Mucosa of descending colon (tissue), 3 donors: ENCODE data around the gene SOX8. TPM values are rescaled to one million over a fixed set of nuclear protein-coding genes. Genes with fewer than 3 reads are reported as not detected.

Experiments used
- ATAC-seq: fragments of 200-7000 bp; cut with Tn5 transposase; one replicate; pipeline ENCODE4 v1.9.1; 2020; ENCODE audit warnings: mild to moderate bottlenecking, moderate library complexity
- DNase-seq, 3 donors: peaks; one replicate each; pipeline ENCODE4 v3.0.0-alpha.2; 2020
- H3K36me3 ChIP-seq: fragments of 200-600 bp; one replicate; pipeline ENCODE4 v1.8.0; 2021; ENCODE audit warnings: low read depth, mild to moderate bottlenecking
- H3K4me1 ChIP-seq: fragments of 200-600 bp; one replicate; pipeline ENCODE4 v1.8.0; 2021; ENCODE audit warnings: low read depth, mild to moderate bottlenecking
- H3K4me3 ChIP-seq: fragments of 200-600 bp; one replicate; pipeline ENCODE4 v1.8.0; 2021; ENCODE audit warnings: mild to moderate bottlenecking
- H3K9me3 ChIP-seq: fragments of 200-600 bp; one replicate; pipeline ENCODE4 v1.8.0; 2021; ENCODE audit warnings: mild to moderate bottlenecking
- intact Hi-C, 2 donors: fragments of 100-400 bp; cut with DNase I in 1 of 2; cut with micrococcal nuclease in 1 of 2; formaldehyde crosslinking; loops; one replicate each; pipeline versions ENCODE4 v1.11.0 to v1.11.1; 2022; cut with DNase I, micrococcal nuclease
- total RNA-seq, 3 donors: library from RNA; stranded (reverse); fragmentation: NEBNext Ultra II Directional in 2 of 3; extraction: Animal tissue kit (Norgen Biotek cat#: 25700) in 2 of 3; gene quantifications; one replicate each; pipeline versions ENCODE4 v1.2.1 to v1.2.4, GENCODE V29; 2021 to 2023
- TF ChIP-seq, protein P1 (sequence below): fragments of 200-600 bp; IDR thresholded peaks from one replicate; pipeline ENCODE4 v1.8.0; 2022; ENCODE audit warnings: antibody characterized with exemption, mild to moderate bottlenecking
- donor health status: DM: no; HTN: no; CAD: no; lungs with moderate emphysema.
- donor health status: DM: no; HTN: no; CAD: no.
- donor health status: DM: no; HTN: yes; CAD: no.

SOX8 gene
- total RNA-seq, 3 donors from 2014 or later, result 0.67 to 3.1 (median 0.75) TPM

DNA sequence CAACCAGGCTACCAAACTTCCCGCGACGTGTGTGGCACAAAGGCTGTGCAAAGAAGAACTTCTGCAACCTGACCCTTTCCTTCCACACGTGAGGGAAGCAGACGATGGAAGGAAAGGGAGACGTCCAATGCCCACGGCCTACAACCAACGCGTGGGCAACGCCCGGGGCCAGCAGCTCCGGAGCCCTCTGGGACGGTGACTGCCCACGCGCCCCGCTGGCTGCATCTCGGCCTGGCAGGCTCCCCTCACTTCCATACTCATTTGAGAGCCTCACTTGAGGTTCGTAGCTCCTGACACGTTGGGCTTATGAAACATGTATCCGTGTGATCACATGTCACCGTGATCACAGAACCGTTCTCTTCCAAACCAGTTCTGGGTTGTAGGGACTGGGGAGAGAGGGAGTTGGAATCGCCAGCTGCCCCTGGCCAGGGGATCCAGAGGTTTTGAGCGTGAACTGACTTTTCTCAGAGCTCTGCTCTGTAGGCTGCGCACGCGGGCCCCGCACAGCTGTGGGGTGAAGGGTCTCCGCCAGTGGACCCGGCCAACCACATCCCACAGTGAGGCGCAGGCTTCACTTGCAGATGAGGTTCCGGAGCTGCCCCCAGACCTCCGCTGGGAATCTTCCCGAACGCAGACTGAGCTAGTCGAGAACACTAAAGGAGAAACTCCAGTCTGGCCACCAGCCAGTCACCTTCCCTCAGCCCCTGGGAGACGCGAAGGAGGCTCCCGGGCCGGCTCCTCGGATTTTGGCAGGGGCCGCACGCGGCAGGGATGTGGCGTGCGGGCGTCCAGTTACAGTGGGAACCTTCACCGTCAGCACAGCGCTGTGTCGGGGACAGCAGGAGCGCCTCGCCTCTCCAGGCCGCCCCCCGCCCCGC, 11.8 kb upstream of the SOX8 start:
- Histone ChIP-seq H3K9me3 (no peaks in the 10 kb centered on the region), H3K4me1 (peaks cover 14% of the 10 kb centered on the region), H3K36me3 (no peaks in the 10 kb centered on the region), H3K4me3 (peak overlapping the region; percentile 71)
- TF ChIP-seq, protein P1, sequence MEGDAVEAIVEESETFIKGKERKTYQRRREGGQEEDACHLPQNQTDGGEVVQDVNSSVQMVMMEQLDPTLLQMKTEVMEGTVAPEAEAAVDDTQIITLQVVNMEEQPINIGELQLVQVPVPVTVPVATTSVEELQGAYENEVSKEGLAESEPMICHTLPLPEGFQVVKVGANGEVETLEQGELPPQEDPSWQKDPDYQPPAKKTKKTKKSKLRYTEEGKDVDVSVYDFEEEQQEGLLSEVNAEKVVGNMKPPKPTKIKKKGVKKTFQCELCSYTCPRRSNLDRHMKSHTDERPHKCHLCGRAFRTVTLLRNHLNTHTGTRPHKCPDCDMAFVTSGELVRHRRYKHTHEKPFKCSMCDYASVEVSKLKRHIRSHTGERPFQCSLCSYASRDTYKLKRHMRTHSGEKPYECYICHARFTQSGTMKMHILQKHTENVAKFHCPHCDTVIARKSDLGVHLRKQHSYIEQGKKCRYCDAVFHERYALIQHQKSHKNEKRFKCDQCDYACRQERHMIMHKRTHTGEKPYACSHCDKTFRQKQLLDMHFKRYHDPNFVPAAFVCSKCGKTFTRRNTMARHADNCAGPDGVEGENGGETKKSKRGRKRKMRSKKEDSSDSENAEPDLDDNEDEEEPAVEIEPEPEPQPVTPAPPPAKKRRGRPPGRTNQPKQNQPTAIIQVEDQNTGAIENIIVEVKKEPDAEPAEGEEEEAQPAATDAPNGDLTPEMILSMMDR, result no peak
- peak; percentile 11 for ATAC-seq
- intact Hi-C loops, result no loop called here
- DNase-seq, result peak in 1 of 3 donors; percentile 31

DNA sequence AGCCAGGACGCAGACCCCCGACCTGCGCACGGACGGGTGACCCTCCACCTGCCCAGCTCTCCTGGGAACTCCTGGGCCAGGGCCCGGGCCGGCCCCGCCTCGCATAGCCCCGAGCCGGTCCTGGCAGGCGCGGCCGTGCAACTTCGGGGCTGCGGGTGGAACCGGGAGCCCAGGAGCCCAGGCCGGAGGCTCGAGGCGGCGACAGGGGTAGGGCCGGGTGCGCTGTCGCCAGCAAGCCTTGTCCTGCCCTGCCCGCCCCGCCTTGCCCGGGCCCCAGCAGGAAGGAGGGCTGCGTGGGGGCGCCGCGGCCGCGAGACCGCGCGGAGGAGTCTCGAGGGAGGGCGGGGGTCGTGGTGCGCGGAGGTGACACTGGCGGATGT, 11.2 kb upstream of the SOX8 start:
- no peak for DNase-seq
- ATAC-seq, result peak; percentile 59
- H3K4me1 ChIP-seq, result peaks cover 14% of the 10 kb centered on the region
- no peaks in the 10 kb centered on the region for H3K36me3 ChIP-seq
- TF ChIP-seq, protein P1, result no peak
- H3K4me3 ChIP-seq, result peak overlapping the region; percentile 71
- intact Hi-C loops, result no loop called here
- H3K9me3 ChIP-seq, result no peaks in the 10 kb centered on the region

DNA sequence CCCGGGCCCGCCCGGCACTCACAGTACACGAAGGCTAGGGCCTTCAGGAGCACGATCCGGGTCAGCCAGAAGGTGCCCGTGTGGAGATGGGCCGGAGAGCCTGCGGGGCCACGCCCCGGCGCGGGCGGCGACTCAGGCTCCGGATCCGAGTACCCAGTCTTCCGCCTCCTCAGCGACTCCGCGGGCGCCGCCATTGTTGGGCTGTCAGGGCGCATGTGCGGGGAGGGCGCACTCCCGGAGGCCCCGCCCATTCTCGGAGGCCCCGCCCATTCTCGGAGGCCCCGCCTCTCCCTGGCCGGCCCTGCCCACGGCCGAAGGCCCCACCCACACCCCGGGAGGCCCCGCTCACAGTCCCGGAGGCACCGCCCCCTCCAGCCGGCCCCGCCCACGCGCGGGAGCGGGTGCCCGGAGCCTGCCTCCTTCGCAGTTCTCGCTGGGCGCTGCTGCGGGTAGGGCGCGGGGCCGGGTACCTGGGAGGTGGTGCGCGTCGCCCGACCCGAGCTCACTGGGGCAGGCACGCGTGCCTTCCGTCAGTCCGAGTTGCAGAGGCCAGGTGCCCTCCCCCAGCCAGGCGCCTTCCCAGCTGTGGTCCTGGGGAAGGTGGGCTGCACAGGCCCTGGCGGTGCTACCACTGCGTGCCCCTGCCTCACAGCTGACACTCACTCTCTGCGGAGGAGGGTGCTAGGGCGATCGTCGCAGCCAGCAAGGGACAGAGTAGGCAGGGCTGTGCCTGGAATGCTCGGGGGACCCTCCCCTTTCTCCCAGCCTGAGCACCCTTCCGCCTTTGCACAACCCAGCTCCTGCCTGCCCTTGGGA, 10.6 kb upstream of the SOX8 start, which contains the start of gene LMF1:
TSS of gene LMF1 (minus strand) at position 219 of the 816 bp plus-strand sequence. CDS start at position 215, 4 bp downstream.
- TF ChIP-seq, protein P1, result no peak
- DNase-seq (peak; percentile 95 to 99 (median 96)), ATAC-seq (peak; percentile 97)
- Histone ChIP-seq H3K4me1 (peaks cover 14% of the 10 kb centered on the region), H3K4me3 (peak within 1 kb of the TSS; percentile 71), H3K36me3 (no peaks in the 10 kb centered on the region), H3K9me3 (no peaks in the 10 kb centered on the region)
- intact Hi-C loops, result no loop called here

DNA sequence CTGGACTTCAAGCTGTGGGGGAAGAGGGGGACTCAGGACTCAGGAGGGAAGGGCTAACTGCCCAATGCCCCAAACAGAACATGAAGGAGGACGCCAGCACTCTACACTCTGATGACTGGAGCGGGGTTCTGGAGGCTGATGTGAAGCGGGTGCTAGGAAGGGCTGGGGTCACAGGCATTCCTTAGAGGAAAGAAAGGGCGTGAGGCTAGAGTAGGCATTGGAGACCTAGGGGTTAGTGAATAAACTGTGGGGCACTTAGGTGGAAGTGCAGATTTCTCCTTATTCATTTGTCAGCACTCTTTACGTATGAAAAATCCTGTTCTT, 10.0 kb upstream of the SOX8 start:
- Histone ChIP-seq H3K4me1 (peaks cover 14% of the 10 kb centered on the region), H3K36me3 (no peaks in the 10 kb centered on the region), H3K4me3 (no peak overlapping the region), H3K9me3 (no peaks in the 10 kb centered on the region)
- intact Hi-C loops, result no loop called here
- DNase-seq (no peak), ATAC-seq (no peak)
- TF ChIP-seq, protein P1, result no peak

DNA sequence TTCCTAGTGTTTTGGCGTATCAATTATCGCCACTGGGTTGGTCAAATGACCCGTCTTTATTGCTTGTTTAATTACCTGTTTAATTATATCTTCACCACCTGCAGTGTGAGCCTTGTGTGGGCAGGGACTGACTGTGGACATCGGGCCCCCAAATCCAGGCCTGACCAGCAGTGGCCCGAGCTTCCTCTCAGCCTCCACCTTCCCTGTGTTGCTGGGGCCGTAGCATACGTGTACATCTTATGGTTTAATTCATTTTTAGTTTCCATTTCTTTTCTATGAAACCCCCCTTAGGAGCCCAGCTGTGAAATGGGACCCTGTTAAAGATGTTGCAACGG, 9.6 kb upstream of the SOX8 start:
- intact Hi-C loops, result no loop called here
- Histone ChIP-seq H3K9me3 (no peaks in the 10 kb centered on the region), H3K36me3 (no peaks in the 10 kb centered on the region), H3K4me3 (no peak overlapping the region), H3K4me1 (peaks cover 14% of the 10 kb centered on the region)
- TF ChIP-seq, protein P1, result no peak
- DNase-seq (no peak), ATAC-seq (no peak)
